ENCODE results near the gene HYDIN. TPM values are rescaled to one million over a fixed set of nuclear protein-coding genes. Genes with fewer than 3 reads are reported as not detected.

The HYDIN gene
- under 1 TPM; 0.16 to 0.31 TPM for total RNA-seq

- DNase-seq (ENCODE audit: low spot score in 2 of 2) (peak in 1 of 2 donors; percentile 6), ATAC-seq (peak in 1 of 2 donors; percentile 58)
- Mint-ChIP-seq H3K27ac (no peak within 1 kb of the TSS), H3K36me3 (peaks cover 29% of the 10 kb centered on the region in 2 donors), H3K9me3 (peaks cover 25 to 32% of the 10 kb centered on the region in 2 donors)
These were observed at the start of gene HYDIN for GRCh38 chr16:71230122-71230845. Gene HYDIN, minus strand, starts transcription at chr16:71230722. Its CDS starts 43,827 bp downstream, at chr16:71186895.

- ATAC-seq = no peak
- Mint-ChIP-seq H3K9me3 (peaks cover 5 to 14% of the 10 kb centered on the region in 2 donors), H3K36me3 (peaks cover 10 to 15% of the 10 kb centered on the region in 2 donors), H3K27ac (no peak overlapping the region)
- no peak for DNase-seq (ENCODE audit: low spot score in 2 of 2)
These were observed 46.2 kb upstream of the HYDIN start for GRCh38 chr16:71276589-71277334.

- H3K27ac Mint-ChIP-seq = no peak overlapping the region
- H3K36me3 Mint-ChIP-seq = peaks cover 15 to 17% of the 10 kb centered on the region in 2 donors
- peaks cover 5 to 14% of the 10 kb centered on the region in 2 donors for H3K9me3 Mint-ChIP-seq
- ATAC-seq (no peak), DNase-seq (ENCODE audit: low spot score in 2 of 2) (no peak)
These were observed 42.9 kb upstream of the HYDIN start for GRCh38 chr16:71273384-71273783.

GRCh38 chr16:71264299-71264698, 33.8 kb upstream of the HYDIN start:
- Mint-ChIP-seq H3K36me3 (no peaks in the 10 kb centered on the region), H3K27ac (no peak overlapping the region), H3K9me3 (no peaks in the 10 kb centered on the region)
- DNase-seq (ENCODE audit: low spot score in 2 of 2) (no peak), ATAC-seq (no peak)

- Mint-ChIP-seq H3K9me3 (no peaks in the 10 kb centered on the region), H3K27ac (no peak overlapping the region), H3K36me3 (no peaks in the 10 kb centered on the region)
- DNase-seq (ENCODE audit: low spot score in 2 of 2) (no peak), ATAC-seq (no peak)
These were observed 33.1 kb upstream of the HYDIN start for GRCh38 chr16:71263582-71263981.

GRCh38 chr16:71262391-71262790, 31.9 kb upstream of the HYDIN start:
- H3K9me3 Mint-ChIP-seq = no peaks in the 10 kb centered on the region
- ATAC-seq = no peak
- no peaks in the 10 kb centered on the region for H3K36me3 Mint-ChIP-seq
- DNase-seq (ENCODE audit: low spot score in 2 of 2) = no peak
- no peak overlapping the region for H3K27ac Mint-ChIP-seq

- DNase-seq (ENCODE audit: low spot score in 2 of 2) (no peak), ATAC-seq (no peak)
- no peaks in the 10 kb centered on the region for H3K9me3 Mint-ChIP-seq
- H3K36me3 Mint-ChIP-seq = no peaks in the 10 kb centered on the region
- H3K27ac Mint-ChIP-seq = no peak overlapping the region
These were observed 30.5 kb upstream of the HYDIN start for GRCh38 chr16:71260995-71261394.

GRCh38 chr16:71259086-71259485, 28.6 kb upstream of the HYDIN start:
- Mint-ChIP-seq H3K9me3 (no peaks in the 10 kb centered on the region), H3K27ac (no peak overlapping the region), H3K36me3 (no peaks in the 10 kb centered on the region)
- ATAC-seq (no peak), DNase-seq (ENCODE audit: low spot score in 2 of 2) (no peak)

GRCh38 chr16:71258372-71258771, 27.9 kb upstream of the HYDIN start:
- DNase-seq (ENCODE audit: low spot score in 2 of 2) (no peak), ATAC-seq (no peak)
- Mint-ChIP-seq H3K36me3 (no peaks in the 10 kb centered on the region), H3K9me3 (no peaks in the 10 kb centered on the region), H3K27ac (no peak overlapping the region)

- Mint-ChIP-seq H3K36me3 (no peaks in the 10 kb centered on the region), H3K27ac (no peak overlapping the region), H3K9me3 (no peaks in the 10 kb centered on the region)
- ATAC-seq = no peak
- DNase-seq (ENCODE audit: low spot score in 2 of 2) = no peak
These were observed 27.2 kb upstream of the HYDIN start for GRCh38 chr16:71257768-71258167.

- DNase-seq (ENCODE audit: low spot score in 2 of 2) = no peak
- Mint-ChIP-seq H3K36me3 (no peaks in the 10 kb centered on the region), H3K9me3 (no peaks in the 10 kb centered on the region), H3K27ac (no peak overlapping the region)
- ATAC-seq = peak in 1 of 2 donors; percentile 26
These were observed 25.2 kb upstream of the HYDIN start for GRCh38 chr16:71255721-71256120.

GRCh38 chr16:71254832-71255525, 24.5 kb upstream of the HYDIN start:
- ATAC-seq (no peak), DNase-seq (ENCODE audit: low spot score in 2 of 2) (no peak)
- Mint-ChIP-seq H3K9me3 (no peaks in the 10 kb centered on the region), H3K36me3 (no peaks in the 10 kb centered on the region), H3K27ac (no peak overlapping the region)

GRCh38 chr16:71250461-71251235, 20.1 kb upstream of the HYDIN start:
- Mint-ChIP-seq H3K9me3 (no peaks in the 10 kb centered on the region), H3K27ac (peak overlapping the region in 1 of 2 donors; percentile 10), H3K36me3 (no peaks in the 10 kb centered on the region)
- DNase-seq (ENCODE audit: low spot score in 2 of 2) = no peak
- ATAC-seq = no peak

- no peaks in the 10 kb centered on the region for H3K9me3 Mint-ChIP-seq
- ATAC-seq = no peak
- H3K27ac Mint-ChIP-seq = no peak overlapping the region
- no peak for DNase-seq (ENCODE audit: low spot score in 2 of 2)
- H3K36me3 Mint-ChIP-seq = no peaks in the 10 kb centered on the region
These were observed 18.9 kb upstream of the HYDIN start for GRCh38 chr16:71249399-71249798.

- Mint-ChIP-seq H3K9me3 (no peaks in the 10 kb centered on the region), H3K36me3 (no peaks in the 10 kb centered on the region), H3K27ac (no peak overlapping the region)
- ATAC-seq (no peak), DNase-seq (ENCODE audit: low spot score in 2 of 2) (no peak)
These were observed 17.0 kb upstream of the HYDIN start for GRCh38 chr16:71247478-71247877.

GRCh38 chr16:71246309-71246708, 15.8 kb upstream of the HYDIN start:
- no peak overlapping the region for H3K27ac Mint-ChIP-seq
- no peak for ATAC-seq

GRCh38 chr16:71244521-71244920, 14.0 kb upstream of the HYDIN start:
- no peaks in the 10 kb centered on the region for H3K9me3 Mint-ChIP-seq
- H3K27ac Mint-ChIP-seq = no peak overlapping the region
- DNase-seq (ENCODE audit: low spot score in 2 of 2) = no peak
- ATAC-seq = no peak
- no peaks in the 10 kb centered on the region for H3K36me3 Mint-ChIP-seq

More at GRCh38 chr16:71246309-71246708, 15.8 kb upstream of the HYDIN start:
- DNase-seq (ENCODE audit: low spot score in 2 of 2) = no peak
- H3K36me3 Mint-ChIP-seq = no peaks in the 10 kb centered on the region
- no peaks in the 10 kb centered on the region for H3K9me3 Mint-ChIP-seq
